ENCODE data around the gene OR9A2. TPM values are rescaled to one million over a fixed set of nuclear protein-coding genes. Genes with fewer than 3 reads are reported as not detected.

The OR9A2 gene
- polyA plus RNA-seq, 3 donors = not detected

GRCh38 chr7:143012001-143012400, 14.9 kb downstream of the OR9A2 start:
- DNase-seq = no peak
- H3K36me3 ChIP-seq (replicated peaks in 1 of 2; ENCODE audit: control insufficient read depth in 1 of 2, insufficient read depth in 2 of 2, low read length in 2 of 2) = no peaks in the 10 kb centered on the region
- H3K27ac ChIP-seq (ENCODE audit: low read depth in 1 of 2, low read length in 2 of 2) = no peak overlapping the region
- no peaks in the 10 kb centered on the region for H4K20me1 ChIP-seq (ENCODE audit: insufficient read depth, low read length)
- intact Hi-C loops (cut with micrococcal nuclease) = no loop called here
- no peak overlapping the region for H3K9ac ChIP-seq (ENCODE audit: insufficient read depth, low read length, poor library complexity, severe bottlenecking)
- no peaks in the 10 kb centered on the region for H3K9me3 ChIP-seq (replicated peaks in 1 of 2; ENCODE audit: control insufficient read depth in 1 of 2, insufficient read depth in 1 of 2, low read length in 2 of 2)
- no peaks in the 10 kb centered on the region for H3K79me2 ChIP-seq (ENCODE audit: insufficient read depth, low read length)
- TF ChIP-seq, protein P1, sequence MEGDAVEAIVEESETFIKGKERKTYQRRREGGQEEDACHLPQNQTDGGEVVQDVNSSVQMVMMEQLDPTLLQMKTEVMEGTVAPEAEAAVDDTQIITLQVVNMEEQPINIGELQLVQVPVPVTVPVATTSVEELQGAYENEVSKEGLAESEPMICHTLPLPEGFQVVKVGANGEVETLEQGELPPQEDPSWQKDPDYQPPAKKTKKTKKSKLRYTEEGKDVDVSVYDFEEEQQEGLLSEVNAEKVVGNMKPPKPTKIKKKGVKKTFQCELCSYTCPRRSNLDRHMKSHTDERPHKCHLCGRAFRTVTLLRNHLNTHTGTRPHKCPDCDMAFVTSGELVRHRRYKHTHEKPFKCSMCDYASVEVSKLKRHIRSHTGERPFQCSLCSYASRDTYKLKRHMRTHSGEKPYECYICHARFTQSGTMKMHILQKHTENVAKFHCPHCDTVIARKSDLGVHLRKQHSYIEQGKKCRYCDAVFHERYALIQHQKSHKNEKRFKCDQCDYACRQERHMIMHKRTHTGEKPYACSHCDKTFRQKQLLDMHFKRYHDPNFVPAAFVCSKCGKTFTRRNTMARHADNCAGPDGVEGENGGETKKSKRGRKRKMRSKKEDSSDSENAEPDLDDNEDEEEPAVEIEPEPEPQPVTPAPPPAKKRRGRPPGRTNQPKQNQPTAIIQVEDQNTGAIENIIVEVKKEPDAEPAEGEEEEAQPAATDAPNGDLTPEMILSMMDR (IDR thresholded peaks at IDR 0.05) = no peak
- H3K27ac Mint-ChIP-seq = no peak overlapping the region
- H3K36me3 Mint-ChIP-seq = no peaks in the 10 kb centered on the region
- 100% methylated on average over 5 of the region's 7 CpGs for WGBS (ENCODE audit: insufficient coverage)
- no peak overlapping the region for H3K4me3 Mint-ChIP-seq
- no peak overlapping the region for H3K4me2 ChIP-seq (replicated peaks; ENCODE audit: extremely low read depth, low read length, poor library complexity, severe bottlenecking)
- H3K27me3 Mint-ChIP-seq (ENCODE audit: low read depth in 3 of 3) = peaks cover 4 to 7% (median 5%) of the 10 kb centered on the region in 3 donors
- no peak overlapping the region for H3K4me3 ChIP-seq (replicated peaks in 1 of 3; ENCODE audit: low read depth in 2 of 3, low read length in 3 of 3)
- peaks cover 0 to 4% (median 0%) of the 10 kb centered on the region in 7 donors for H3K9me3 Mint-ChIP-seq
- H3K4me1 Mint-ChIP-seq = peaks cover 6% of the 10 kb centered on the region
- H3K4me1 ChIP-seq (ENCODE audit: control insufficient read depth in 1 of 2, insufficient read depth in 2 of 2, low read length in 2 of 2) = peaks cover 0 to 5% of the 10 kb centered on the region in 2 donors
- no peaks in the 10 kb centered on the region for H3K27me3 ChIP-seq (ENCODE audit: control insufficient read depth in 2 of 2, insufficient read depth in 2 of 2, low read length in 2 of 2)
- no peak overlapping the region for H2AFZ ChIP-seq (ENCODE audit: insufficient read depth, low read depth, low read length, poor library complexity, severe bottlenecking)

DNA sequence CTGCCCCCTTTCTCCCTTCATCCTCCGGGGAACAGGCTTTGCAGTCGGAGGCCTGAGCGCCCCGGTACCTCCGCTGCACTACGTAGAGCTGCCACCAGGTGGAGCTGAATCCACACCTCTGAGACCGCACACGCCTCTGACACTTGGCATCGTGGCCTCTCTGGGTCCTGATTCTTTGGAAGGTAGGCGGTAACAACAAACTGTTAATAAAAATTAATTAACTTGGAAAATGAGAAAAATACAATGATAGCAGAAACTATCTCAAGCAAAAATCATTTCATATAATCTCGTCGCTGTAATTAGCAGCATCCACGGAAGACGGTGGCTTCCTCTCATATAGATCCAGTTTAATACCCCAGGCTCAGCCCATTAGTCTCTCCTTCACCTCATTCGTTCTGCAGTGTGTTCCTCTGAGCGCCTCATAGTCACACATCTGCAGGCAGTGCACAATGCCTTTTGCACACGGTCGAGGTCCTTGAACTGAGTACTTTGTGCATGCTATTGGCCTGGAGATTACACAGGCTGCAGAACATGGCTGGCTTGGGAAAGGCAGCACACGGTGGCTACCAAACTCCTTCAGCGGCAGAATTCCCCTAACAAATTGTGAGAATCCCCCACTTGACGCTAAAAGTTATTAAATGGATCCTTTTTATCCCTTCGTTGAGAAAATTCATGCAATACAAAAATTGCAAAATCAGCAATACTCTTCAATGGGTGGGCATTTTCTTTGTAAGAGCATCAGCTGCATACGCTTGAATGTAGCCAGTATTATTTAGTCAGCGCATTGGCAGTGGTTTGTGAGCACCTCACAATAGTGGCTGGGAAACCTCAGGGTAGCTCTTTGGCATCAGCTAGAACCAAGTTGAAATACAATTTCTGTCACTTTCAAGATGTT, 18.7 kb downstream of the OR9A2 start:
- Histone ChIP-seq H3K4me2 (replicated peaks; ENCODE audit: extremely low read depth, low read length, poor library complexity, severe bottlenecking) (no peak overlapping the region), H3K4me1 (ENCODE audit: control insufficient read depth in 1 of 2, insufficient read depth in 2 of 2, low read length in 2 of 2) (peaks cover 0 to 5% of the 10 kb centered on the region in 2 donors), H3K27me3 (ENCODE audit: control insufficient read depth in 2 of 2, insufficient read depth in 2 of 2, low read length in 2 of 2) (no peaks in the 10 kb centered on the region), H3K27ac (ENCODE audit: low read depth in 1 of 2, low read length in 2 of 2) (no peak overlapping the region), H3K79me2 (ENCODE audit: insufficient read depth, low read length) (no peaks in the 10 kb centered on the region), H2AFZ (ENCODE audit: insufficient read depth, low read depth, low read length, poor library complexity, severe bottlenecking) (no peak overlapping the region), H3K9me3 (replicated peaks in 1 of 2; ENCODE audit: control insufficient read depth in 1 of 2, insufficient read depth in 1 of 2, low read length in 2 of 2) (no peaks in the 10 kb centered on the region), H3K4me3 (replicated peaks in 1 of 3; ENCODE audit: low read depth in 2 of 3, low read length in 3 of 3) (no peak overlapping the region), H3K36me3 (replicated peaks in 1 of 2; ENCODE audit: control insufficient read depth in 1 of 2, insufficient read depth in 2 of 2, low read length in 2 of 2) (no peaks in the 10 kb centered on the region), H3K9ac (ENCODE audit: insufficient read depth, low read length, poor library complexity, severe bottlenecking) (no peak overlapping the region), H4K20me1 (ENCODE audit: insufficient read depth, low read length) (no peaks in the 10 kb centered on the region)
- intact Hi-C loops (cut with micrococcal nuclease) = loop anchor here (2.0 to 10.0 kb wide), 5 partner anchors 123 to 294 kb away; partner anchors contain the start of genes EPHB6 (in 1 of the 2) and TRPV6 (in 1 of the 2)
- peak overlapping the region in 1 of 7 donors; percentile 34 for H3K27ac Mint-ChIP-seq
- no peaks in the 10 kb centered on the region for H3K36me3 Mint-ChIP-seq
- H3K4me3 Mint-ChIP-seq = no peak overlapping the region
- H3K27me3 Mint-ChIP-seq (ENCODE audit: low read depth in 3 of 3) = peaks cover 3 to 7% (median 5%) of the 10 kb centered on the region in 3 donors
- DNase-seq = peak; percentile 67 to 73 (median 73)
- TF ChIP-seq, protein P1 (IDR thresholded peaks at IDR 0.05) = peak; percentile 93
- peaks cover 0 to 4% (median 0%) of the 10 kb centered on the region in 7 donors for H3K9me3 Mint-ChIP-seq
- whole genome bisulfite sequencing (ENCODE audit: insufficient coverage) = 60% methylated on average over 17 of the region's 24 CpGs
- H3K4me1 Mint-ChIP-seq = peaks cover 9% of the 10 kb centered on the region

Data from CD14-positive monocyte (primary cell).